ENCODE measurements around the gene ZNF350. TPM values are rescaled to one million over a fixed set of nuclear protein-coding genes. Genes with fewer than 3 reads are reported as not detected.
A peak's percentile ranks its signal among the peaks of the same experiment; 100 is the strongest.
"Not testable (repeated sequence)": the region's sequence is repeated elsewhere in the genome, so short reads cannot be mapped to it uniquely, and the experiment has no call there.

ZNF350 gene
- total RNA-seq, result 13.0 TPM
- long read RNA-seq, transcript ZNF350-201 (5 exons, 2,338 nt), result major isoform, 12 of 15 reads
- long read RNA-seq, partial matches to known transcripts, result 0 of 15 reads
- long read RNA-seq, other reads (novel, unspliced or antisense), result 3 of 15 reads

DNA sequence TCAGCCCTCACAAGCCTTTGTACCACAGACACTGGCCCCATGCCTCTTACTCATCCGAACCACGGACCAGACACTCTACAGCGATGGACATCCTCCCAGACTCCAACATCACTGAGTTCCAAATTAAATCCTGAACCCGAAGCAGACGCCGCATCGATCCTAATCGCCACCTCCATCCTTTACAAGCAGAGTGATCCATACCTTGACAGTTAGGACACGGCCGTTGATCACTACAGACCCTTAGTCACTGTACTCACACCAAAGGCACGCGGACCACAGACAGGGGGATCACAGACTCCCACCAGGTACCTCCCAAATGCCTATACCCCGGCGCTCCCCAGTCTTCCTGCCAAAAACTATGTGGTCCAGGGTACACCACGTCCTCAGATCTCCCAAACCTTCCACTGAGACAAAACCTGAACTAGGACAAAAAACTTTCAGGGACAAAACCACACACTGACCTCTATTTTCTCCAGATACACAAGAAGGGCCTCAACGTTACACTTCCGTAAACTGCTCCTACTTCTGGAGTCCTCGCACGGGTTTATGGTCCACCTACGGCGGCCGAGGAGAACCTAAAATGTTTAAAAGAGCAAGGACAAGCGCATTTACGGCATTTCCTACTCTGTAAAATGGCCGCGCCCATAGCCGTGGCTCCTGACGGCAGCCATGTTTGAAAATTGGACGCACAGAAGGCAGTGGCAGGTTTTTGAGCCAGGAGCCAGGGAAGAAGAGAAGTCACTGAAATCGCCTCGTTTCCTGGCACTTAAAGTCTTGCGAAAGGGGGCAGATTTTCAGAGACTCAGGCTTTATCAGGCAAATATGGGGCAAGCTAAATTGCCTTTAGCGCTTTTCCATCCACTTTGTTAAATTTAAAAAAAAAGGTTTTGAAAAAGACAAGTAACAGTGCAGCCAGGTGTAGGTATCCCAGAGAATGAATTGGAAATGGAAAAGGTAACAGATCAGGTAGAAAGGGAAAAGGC is at the start of gene ZNF350:
Gene ZNF350 (minus strand): TSS at position 532 of the 983 bp plus-strand sequence. CDS start 12,480 bp downstream, outside the sequence.
- ATAC-seq, result peak; percentile 100
- H3K27me3 ChIP-seq, result no peaks in the 10 kb centered on the region
- peak; percentile 92 for DNase-seq
- peak within 1 kb of the TSS; percentile 82 for H3K4me3 ChIP-seq
- TF ChIP-seq, protein P1, sequence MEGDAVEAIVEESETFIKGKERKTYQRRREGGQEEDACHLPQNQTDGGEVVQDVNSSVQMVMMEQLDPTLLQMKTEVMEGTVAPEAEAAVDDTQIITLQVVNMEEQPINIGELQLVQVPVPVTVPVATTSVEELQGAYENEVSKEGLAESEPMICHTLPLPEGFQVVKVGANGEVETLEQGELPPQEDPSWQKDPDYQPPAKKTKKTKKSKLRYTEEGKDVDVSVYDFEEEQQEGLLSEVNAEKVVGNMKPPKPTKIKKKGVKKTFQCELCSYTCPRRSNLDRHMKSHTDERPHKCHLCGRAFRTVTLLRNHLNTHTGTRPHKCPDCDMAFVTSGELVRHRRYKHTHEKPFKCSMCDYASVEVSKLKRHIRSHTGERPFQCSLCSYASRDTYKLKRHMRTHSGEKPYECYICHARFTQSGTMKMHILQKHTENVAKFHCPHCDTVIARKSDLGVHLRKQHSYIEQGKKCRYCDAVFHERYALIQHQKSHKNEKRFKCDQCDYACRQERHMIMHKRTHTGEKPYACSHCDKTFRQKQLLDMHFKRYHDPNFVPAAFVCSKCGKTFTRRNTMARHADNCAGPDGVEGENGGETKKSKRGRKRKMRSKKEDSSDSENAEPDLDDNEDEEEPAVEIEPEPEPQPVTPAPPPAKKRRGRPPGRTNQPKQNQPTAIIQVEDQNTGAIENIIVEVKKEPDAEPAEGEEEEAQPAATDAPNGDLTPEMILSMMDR (IDR thresholded peaks at IDR 0.05), result no peak
- H3K4me1 ChIP-seq, result peaks cover 11% of the 10 kb centered on the region
- intact Hi-C loops (cut with DNase I), result no loop called here
- peak within 1 kb of the TSS; percentile 88 for H3K27ac ChIP-seq
- H3K9me3 ChIP-seq, result peaks cover 41% of the 10 kb centered on the region
- H3K36me3 ChIP-seq, result no peaks in the 10 kb centered on the region

DNA sequence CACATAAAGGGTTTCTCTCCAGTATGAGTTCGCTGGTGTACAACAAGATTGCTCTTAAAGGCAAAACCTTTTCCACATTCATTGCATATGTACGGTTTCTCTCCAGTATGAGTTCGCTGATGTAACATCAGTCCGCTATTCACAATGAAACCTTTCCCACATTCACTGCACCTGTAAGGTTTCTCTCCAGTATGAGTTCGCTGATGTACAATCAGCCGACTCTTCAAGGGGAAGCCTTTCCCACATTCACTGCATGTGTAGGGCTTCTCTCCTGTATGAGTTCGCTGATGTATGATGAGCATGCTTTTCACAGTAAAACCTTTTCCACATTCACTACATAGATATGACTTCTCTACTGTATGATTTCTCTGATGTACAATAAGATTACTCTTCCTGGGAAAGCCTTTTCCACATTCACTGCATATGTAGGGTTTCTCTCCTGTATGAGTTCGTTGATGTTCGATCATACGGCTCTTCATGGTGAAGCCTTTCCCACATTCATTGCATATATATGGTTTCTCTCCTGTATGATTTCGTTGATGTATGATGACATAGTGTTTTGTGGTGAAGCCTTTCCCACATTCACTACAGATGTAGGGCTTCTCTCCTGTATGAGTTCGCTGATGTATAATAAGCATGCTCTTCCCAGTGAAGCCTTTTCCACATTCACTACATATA is 47.5 kb upstream of the ZNF350 start:
- intact Hi-C loops (cut with DNase I), result no loop called here
- Histone ChIP-seq H3K4me3 (no peak overlapping the region), H3K27me3 (no peaks in the 10 kb centered on the region), H3K36me3 (peaks cover 51% of the 10 kb centered on the region), H3K4me1 (no peaks in the 10 kb centered on the region), H3K27ac (no peak overlapping the region), H3K9me3 (peaks cover 82% of the 10 kb centered on the region)
- DNase-seq (no peak), ATAC-seq (no peak)
- TF ChIP-seq, protein P1 (IDR thresholded peaks at IDR 0.05), result no peak

DNA sequence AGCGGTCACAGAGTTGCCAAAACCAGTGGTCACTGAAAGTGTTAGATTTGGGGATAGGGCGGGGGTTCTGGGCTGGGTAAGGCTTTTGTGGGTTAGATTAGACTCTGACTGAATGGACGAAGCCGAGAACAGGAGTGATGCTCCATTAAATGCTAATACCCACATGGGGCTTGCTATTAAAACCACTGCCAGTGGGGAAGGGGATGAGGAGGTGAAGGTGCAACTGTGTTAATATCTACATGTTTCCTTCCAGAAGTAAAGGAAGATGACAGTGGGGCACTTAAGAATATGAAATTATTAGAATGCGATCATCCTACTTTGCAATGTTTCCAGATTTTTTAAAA is 42.1 kb upstream of the ZNF350 start:
- no peak for DNase-seq
- Histone ChIP-seq H3K4me1 (peaks cover 4% of the 10 kb centered on the region), H3K4me3 (peak overlapping the region; percentile 69), H3K27me3 (no peaks in the 10 kb centered on the region), H3K27ac (peak overlapping the region; percentile 96), H3K9me3 (peaks cover 35% of the 10 kb centered on the region), H3K36me3 (peaks cover 15% of the 10 kb centered on the region)
- intact Hi-C loops (cut with DNase I), result no loop called here
- TF ChIP-seq, protein P1 (IDR thresholded peaks at IDR 0.05), result no peak
- peak; percentile 8 for ATAC-seq

DNA sequence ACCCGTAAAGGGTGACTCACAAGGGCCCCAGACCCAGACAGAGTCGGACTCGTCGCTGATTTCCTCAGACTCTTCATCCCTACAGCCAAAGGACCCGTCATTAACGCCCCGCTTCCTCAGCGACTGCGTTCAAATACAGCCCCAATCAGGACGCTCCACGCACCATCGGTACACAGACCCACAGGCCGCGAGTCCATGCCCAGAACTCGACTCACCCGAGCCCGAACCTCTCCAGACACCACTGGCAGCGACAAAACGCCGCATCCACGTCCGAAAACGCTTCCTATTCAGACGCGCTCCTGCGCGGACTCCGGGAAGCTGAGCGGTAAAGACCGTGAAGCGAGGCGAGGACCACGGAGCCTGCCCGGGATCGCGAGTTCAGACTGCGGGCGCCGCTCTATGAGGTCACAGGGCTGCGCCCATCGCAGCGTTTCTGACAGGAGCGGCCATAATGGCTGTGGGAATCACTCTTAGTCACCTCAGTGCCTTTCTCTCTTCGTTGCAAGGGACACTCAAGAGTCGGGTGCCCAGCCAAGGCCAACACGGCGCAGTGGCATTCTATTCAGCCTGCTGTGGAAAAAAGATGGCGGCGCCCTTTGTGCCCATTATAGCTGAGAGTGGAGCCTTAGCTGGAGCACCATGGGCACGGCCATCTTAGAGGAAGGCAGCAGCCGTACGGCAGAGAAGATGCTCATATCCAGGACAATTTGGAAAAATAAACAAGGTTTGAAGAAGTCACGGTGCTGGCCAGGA is 41.6 kb upstream of the ZNF350 start, which contains the start of gene ZNF614:
Gene ZNF614 (minus strand): TSS at position 353 of the 753 bp plus-strand sequence. CDS start 2,634 bp downstream, outside the sequence.
- intact Hi-C loops (cut with DNase I), result no loop called here
- peaks cover 4% of the 10 kb centered on the region for H3K4me1 ChIP-seq
- peak within 1 kb of the TSS; percentile 96 for H3K27ac ChIP-seq
- H3K36me3 ChIP-seq, result peaks cover 21% of the 10 kb centered on the region
- TF ChIP-seq, protein P1 (IDR thresholded peaks at IDR 0.05), result no peak
- H3K9me3 ChIP-seq, result peaks cover 35% of the 10 kb centered on the region
- peak; percentile 94 for DNase-seq
- H3K4me3 ChIP-seq, result peak within 1 kb of the TSS; percentile 69
- no peaks in the 10 kb centered on the region for H3K27me3 ChIP-seq
- ATAC-seq, result peak; percentile 99

DNA sequence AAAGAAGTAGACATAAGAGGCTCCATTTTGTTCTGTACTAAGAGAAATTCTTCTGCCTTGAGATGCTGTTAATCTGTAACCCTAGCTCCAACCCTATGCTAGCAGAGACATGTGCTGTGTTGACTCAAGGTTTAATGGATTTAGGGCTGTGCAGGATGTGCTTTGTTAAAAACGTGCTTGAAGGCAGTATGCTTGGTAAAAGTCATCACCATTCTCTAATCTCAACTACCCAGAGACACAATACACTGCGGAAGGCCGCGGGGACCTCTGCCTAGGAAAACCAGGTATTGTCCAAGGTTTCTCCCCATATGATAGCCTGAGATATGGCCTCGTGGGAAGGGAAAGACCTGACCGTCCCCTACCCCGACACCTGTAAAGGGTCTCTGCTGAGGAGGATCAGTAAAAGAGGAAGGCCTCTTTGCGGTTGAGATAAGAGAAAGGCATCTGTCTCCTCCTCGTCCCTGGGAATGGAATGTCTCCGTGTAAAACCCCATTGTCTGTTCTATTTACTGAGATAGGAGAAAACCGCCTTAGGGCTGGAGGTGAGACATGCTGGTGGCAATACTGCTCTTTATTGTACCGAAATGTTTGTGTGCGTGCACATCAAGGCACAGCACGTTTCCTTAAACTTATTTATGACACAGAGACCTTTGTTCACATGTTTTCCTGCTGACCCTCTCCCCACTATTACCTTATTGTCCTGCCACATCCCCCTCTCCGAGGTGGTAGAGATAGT is 39.8 kb upstream of the ZNF350 start:
- DNase-seq; intact Hi-C loops (cut with DNase I); H3K4me1 ChIP-seq; H3K4me3 ChIP-seq; H3K27me3 ChIP-seq; H3K27ac ChIP-seq; ATAC-seq: not testable (repeated sequence)
- Histone ChIP-seq H3K9me3 (peaks cover 23% of the 10 kb centered on the region), H3K36me3 (peaks cover 22% of the 10 kb centered on the region)

DNA sequence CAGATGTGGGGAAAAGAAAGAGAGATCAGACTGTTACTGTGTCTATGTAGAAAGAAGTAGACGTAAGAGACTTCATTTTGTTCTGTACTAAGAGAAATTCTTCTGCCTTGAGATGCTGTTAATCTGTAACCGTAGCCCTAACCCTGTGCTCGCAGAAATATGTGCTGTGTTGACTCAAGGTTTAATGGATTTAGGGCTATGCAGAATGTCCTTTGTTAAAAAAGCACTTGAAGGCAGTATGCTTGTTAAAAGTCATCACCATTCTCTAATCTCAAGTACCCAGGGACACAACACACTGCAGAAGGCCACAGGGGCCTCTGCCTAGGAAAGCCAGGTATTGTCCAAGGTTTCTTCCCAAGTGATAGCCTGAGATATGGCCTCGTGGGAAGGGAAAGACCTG is 37.8 kb upstream of the ZNF350 start:
- H3K4me3 ChIP-seq; DNase-seq; H3K27ac ChIP-seq; ATAC-seq; H3K4me1 ChIP-seq; H3K27me3 ChIP-seq; intact Hi-C loops (cut with DNase I): not testable (repeated sequence)
- peaks cover 28% of the 10 kb centered on the region for H3K9me3 ChIP-seq
- peaks cover 22% of the 10 kb centered on the region for H3K36me3 ChIP-seq

Data from upper lobe of right lung (tissue), 1 donor.